ENCODE data around the gene LRIG3. TPM values are rescaled to one million over a fixed set of nuclear protein-coding genes. Genes with fewer than 3 reads are reported as not detected.

The LRIG3 gene
- total and polyA plus RNA-seq, 4 experiments from 2014 or later, result not detected

- Mint-ChIP-seq H3K4me1 (no peaks in the 10 kb centered on the region), H3K27ac (no peak overlapping the region), H3K4me3 (no peak overlapping the region), H3K27me3 (no peaks in the 10 kb centered on the region), H3K36me3 (no peaks in the 10 kb centered on the region), H3K9me3 (peaks cover 0 to 1% (median 0%) of the 10 kb centered on the region in 8 donors)
- no peak overlapping the region for H3K27ac ChIP-seq (ENCODE audit: low read depth, low read length)
- DNase-seq, result no peak
- no peaks in the 10 kb centered on the region for H3K27me3 ChIP-seq (ENCODE audit: insufficient read depth, low read length)
- no peaks in the 10 kb centered on the region for H3K4me1 ChIP-seq (ENCODE audit: insufficient read depth, low read length)
- H3K4me3 ChIP-seq (ENCODE audit: low read length in 2 of 2), result no peak overlapping the region
- H3K36me3 ChIP-seq (ENCODE audit: insufficient read depth, low read length), result no peaks in the 10 kb centered on the region
- CTCF ChIA-PET (ENCODE audit: partially characterized antibody), result no interaction called here
- POLR2A ChIA-PET (ENCODE audit: partially characterized antibody), result no interaction called here
- intact Hi-C loops (cut with micrococcal nuclease), result no loop called here
- no peaks in the 10 kb centered on the region for H3K9me3 ChIP-seq (ENCODE audit: control insufficient read depth in 1 of 2, low read length in 2 of 2)
Observed at GRCh38 chr12:58889557-58889956, 30.7 kb downstream of the LRIG3 start.

GRCh38 chr12:58888131-58888783, 32.0 kb downstream of the LRIG3 start:
- intact Hi-C loops (cut with micrococcal nuclease), result no loop called here
- H3K36me3 ChIP-seq (ENCODE audit: insufficient read depth, low read length), result no peaks in the 10 kb centered on the region
- DNase-seq, result no peak
- Mint-ChIP-seq H3K27me3 (no peaks in the 10 kb centered on the region), H3K4me1 (no peaks in the 10 kb centered on the region), H3K36me3 (no peaks in the 10 kb centered on the region), H3K27ac (no peak overlapping the region), H3K4me3 (no peak overlapping the region), H3K9me3 (peaks cover 0 to 1% (median 0%) of the 10 kb centered on the region in 8 donors)
- H3K27me3 ChIP-seq (ENCODE audit: insufficient read depth, low read length), result no peaks in the 10 kb centered on the region
- no peak overlapping the region for H3K27ac ChIP-seq (ENCODE audit: low read depth, low read length)
- no peaks in the 10 kb centered on the region for H3K4me1 ChIP-seq (ENCODE audit: insufficient read depth, low read length)
- no peak overlapping the region for H3K4me3 ChIP-seq (ENCODE audit: low read length in 2 of 2)
- CTCF ChIA-PET (ENCODE audit: partially characterized antibody), result no interaction called here
- H3K9me3 ChIP-seq (ENCODE audit: control insufficient read depth in 1 of 2, low read length in 2 of 2), result no peaks in the 10 kb centered on the region
- POLR2A ChIA-PET (ENCODE audit: partially characterized antibody), result no interaction called here

GRCh38 chr12:58887068-58887467, 33.2 kb downstream of the LRIG3 start:
- DNase-seq, result no peak
- Mint-ChIP-seq H3K27ac (no peak overlapping the region), H3K4me3 (no peak overlapping the region), H3K9me3 (peaks cover 0 to 1% (median 0%) of the 10 kb centered on the region in 8 donors), H3K4me1 (no peaks in the 10 kb centered on the region), H3K27me3 (no peaks in the 10 kb centered on the region), H3K36me3 (no peaks in the 10 kb centered on the region)
- Histone ChIP-seq H3K36me3 (ENCODE audit: insufficient read depth, low read length) (no peaks in the 10 kb centered on the region), H3K4me3 (ENCODE audit: low read length in 2 of 2) (no peak overlapping the region), H3K27me3 (ENCODE audit: insufficient read depth, low read length) (no peaks in the 10 kb centered on the region), H3K4me1 (ENCODE audit: insufficient read depth, low read length) (no peaks in the 10 kb centered on the region), H3K9me3 (ENCODE audit: control insufficient read depth in 1 of 2, low read length in 2 of 2) (no peaks in the 10 kb centered on the region), H3K27ac (ENCODE audit: low read depth, low read length) (no peak overlapping the region)
- ChIA-PET POLR2A (ENCODE audit: partially characterized antibody) (no interaction called here), CTCF (ENCODE audit: partially characterized antibody) (no interaction called here)
- intact Hi-C loops (cut with micrococcal nuclease), result no loop called here

- Histone ChIP-seq H3K4me1 (ENCODE audit: insufficient read depth, low read length) (no peaks in the 10 kb centered on the region), H3K27ac (ENCODE audit: low read depth, low read length) (no peak overlapping the region), H3K4me3 (ENCODE audit: low read length in 2 of 2) (no peak overlapping the region), H3K9me3 (ENCODE audit: control insufficient read depth in 1 of 2, low read length in 2 of 2) (no peaks in the 10 kb centered on the region), H3K27me3 (ENCODE audit: insufficient read depth, low read length) (no peaks in the 10 kb centered on the region), H3K36me3 (ENCODE audit: insufficient read depth, low read length) (no peaks in the 10 kb centered on the region)
- Mint-ChIP-seq H3K27ac (no peak overlapping the region), H3K4me3 (no peak overlapping the region), H3K4me1 (no peaks in the 10 kb centered on the region), H3K9me3 (peaks cover 0 to 1% (median 0%) of the 10 kb centered on the region in 8 donors), H3K27me3 (no peaks in the 10 kb centered on the region), H3K36me3 (no peaks in the 10 kb centered on the region)
- POLR2A ChIA-PET (ENCODE audit: partially characterized antibody), result no interaction called here
- no peak for DNase-seq
- CTCF ChIA-PET (ENCODE audit: partially characterized antibody), result no interaction called here
- intact Hi-C loops (cut with micrococcal nuclease), result no loop called here
Observed at GRCh38 chr12:58886474-58886873, 33.8 kb downstream of the LRIG3 start.

GRCh38 chr12:58884916-58885315, 35.4 kb downstream of the LRIG3 start:
- Mint-ChIP-seq H3K4me3 (no peak overlapping the region), H3K36me3 (no peaks in the 10 kb centered on the region), H3K4me1 (no peaks in the 10 kb centered on the region), H3K9me3 (peaks cover 0 to 2% (median 0%) of the 10 kb centered on the region in 8 donors), H3K27ac (no peak overlapping the region), H3K27me3 (no peaks in the 10 kb centered on the region)
- DNase-seq, result no peak
- Histone ChIP-seq H3K9me3 (ENCODE audit: control insufficient read depth in 1 of 2, low read length in 2 of 2) (no peaks in the 10 kb centered on the region), H3K27ac (ENCODE audit: low read depth, low read length) (no peak overlapping the region), H3K4me3 (ENCODE audit: low read length in 2 of 2) (no peak overlapping the region), H3K27me3 (ENCODE audit: insufficient read depth, low read length) (no peaks in the 10 kb centered on the region), H3K4me1 (ENCODE audit: insufficient read depth, low read length) (no peaks in the 10 kb centered on the region), H3K36me3 (ENCODE audit: insufficient read depth, low read length) (no peaks in the 10 kb centered on the region)
- intact Hi-C loops (cut with micrococcal nuclease), result no loop called here
- ChIA-PET CTCF (ENCODE audit: partially characterized antibody) (no interaction called here), POLR2A (ENCODE audit: partially characterized antibody) (interaction anchor here (0.5 kb wide), 1 partner anchor 22 kb away, joined by 3 read pairs; no protein-coding TSS in a partner anchor)

GRCh38 chr12:58883576-58884334, 36.5 kb downstream of the LRIG3 start:
- H3K36me3 ChIP-seq (ENCODE audit: insufficient read depth, low read length), result no peaks in the 10 kb centered on the region
- ChIA-PET POLR2A (ENCODE audit: partially characterized antibody) (no interaction called here), CTCF (ENCODE audit: partially characterized antibody) (interaction anchor here (1.1 kb wide), 1 partner anchor 9 kb away, joined by 3 read pairs; no protein-coding TSS in a partner anchor)
- H3K4me3 ChIP-seq (ENCODE audit: low read length in 2 of 2), result no peak overlapping the region
- Mint-ChIP-seq H3K36me3 (no peaks in the 10 kb centered on the region), H3K4me1 (no peaks in the 10 kb centered on the region), H3K27me3 (no peaks in the 10 kb centered on the region), H3K9me3 (peaks cover 0 to 5% (median 0%) of the 10 kb centered on the region in 8 donors), H3K27ac (no peak overlapping the region), H3K4me3 (no peak overlapping the region)
- no peaks in the 10 kb centered on the region for H3K27me3 ChIP-seq (ENCODE audit: insufficient read depth, low read length)
- no peaks in the 10 kb centered on the region for H3K9me3 ChIP-seq (ENCODE audit: control insufficient read depth in 1 of 2, low read length in 2 of 2)
- DNase-seq, result no peak
- no peaks in the 10 kb centered on the region for H3K4me1 ChIP-seq (ENCODE audit: insufficient read depth, low read length)
- intact Hi-C loops (cut with micrococcal nuclease), result no loop called here
- H3K27ac ChIP-seq (ENCODE audit: low read depth, low read length), result no peak overlapping the region

GRCh38 chr12:58882826-58883225, 37.5 kb downstream of the LRIG3 start:
- Mint-ChIP-seq H3K27me3 (no peaks in the 10 kb centered on the region), H3K27ac (no peak overlapping the region), H3K4me3 (no peak overlapping the region), H3K36me3 (no peaks in the 10 kb centered on the region), H3K9me3 (peaks cover 0 to 5% (median 0%) of the 10 kb centered on the region in 8 donors), H3K4me1 (no peaks in the 10 kb centered on the region)
- Histone ChIP-seq H3K4me3 (ENCODE audit: low read length in 2 of 2) (no peak overlapping the region), H3K4me1 (ENCODE audit: insufficient read depth, low read length) (no peaks in the 10 kb centered on the region), H3K36me3 (ENCODE audit: insufficient read depth, low read length) (no peaks in the 10 kb centered on the region), H3K9me3 (ENCODE audit: control insufficient read depth in 1 of 2, low read length in 2 of 2) (no peaks in the 10 kb centered on the region), H3K27me3 (ENCODE audit: insufficient read depth, low read length) (no peaks in the 10 kb centered on the region), H3K27ac (ENCODE audit: low read depth, low read length) (no peak overlapping the region)
- CTCF ChIA-PET (ENCODE audit: partially characterized antibody), result no interaction called here
- intact Hi-C loops (cut with micrococcal nuclease), result no loop called here
- DNase-seq, result no peak
- POLR2A ChIA-PET (ENCODE audit: partially characterized antibody), result no interaction called here

Measured in CD4-positive, alpha-beta memory T cell (primary cell).